OCI-LY3 (cell line): ENCODE data around the gene ARID1B.

Experiments
- EZH2phosphoT487 ChIP-seq: fragments of 200-600 bp; shearing (Covaris generic); IDR thresholded peaks from 2 replicates; pipeline ENCODE4 v1.6.1; 2018; ENCODE audit warnings: antibody characterized with exemption, mixed run types, low read depth
- TF ChIP-seq, protein P1 (sequence below): fragments of 200-600, 300-600 bp; sonication (generic); IDR thresholded peaks from 2 replicates; pipeline ENCODE4 v1.5.1; 2014; ENCODE audit warnings: antibody characterized with exemption, low read length, low read depth

DNA sequence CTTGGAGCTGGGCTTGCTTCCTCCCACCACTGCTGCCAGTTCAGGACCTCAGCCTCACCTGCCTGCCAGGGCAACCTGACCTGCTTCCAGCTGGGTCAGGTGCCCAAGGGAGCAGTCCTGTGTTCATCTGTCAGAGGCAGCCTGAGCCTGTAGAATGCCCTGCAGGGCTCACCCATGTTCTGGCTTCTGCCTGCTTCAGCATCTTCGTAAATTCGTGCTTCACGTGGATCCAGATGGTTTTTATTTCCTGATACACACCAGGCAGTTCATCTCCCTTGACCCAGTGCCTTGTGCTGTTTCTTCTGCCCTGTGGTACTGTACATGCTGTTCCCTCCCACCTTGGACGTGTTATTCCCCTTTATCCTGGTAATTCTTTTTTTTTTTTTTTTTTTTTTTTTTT is 50.2 kb downstream of the ARID1B start:
- TF ChIP-seq, protein P1, sequence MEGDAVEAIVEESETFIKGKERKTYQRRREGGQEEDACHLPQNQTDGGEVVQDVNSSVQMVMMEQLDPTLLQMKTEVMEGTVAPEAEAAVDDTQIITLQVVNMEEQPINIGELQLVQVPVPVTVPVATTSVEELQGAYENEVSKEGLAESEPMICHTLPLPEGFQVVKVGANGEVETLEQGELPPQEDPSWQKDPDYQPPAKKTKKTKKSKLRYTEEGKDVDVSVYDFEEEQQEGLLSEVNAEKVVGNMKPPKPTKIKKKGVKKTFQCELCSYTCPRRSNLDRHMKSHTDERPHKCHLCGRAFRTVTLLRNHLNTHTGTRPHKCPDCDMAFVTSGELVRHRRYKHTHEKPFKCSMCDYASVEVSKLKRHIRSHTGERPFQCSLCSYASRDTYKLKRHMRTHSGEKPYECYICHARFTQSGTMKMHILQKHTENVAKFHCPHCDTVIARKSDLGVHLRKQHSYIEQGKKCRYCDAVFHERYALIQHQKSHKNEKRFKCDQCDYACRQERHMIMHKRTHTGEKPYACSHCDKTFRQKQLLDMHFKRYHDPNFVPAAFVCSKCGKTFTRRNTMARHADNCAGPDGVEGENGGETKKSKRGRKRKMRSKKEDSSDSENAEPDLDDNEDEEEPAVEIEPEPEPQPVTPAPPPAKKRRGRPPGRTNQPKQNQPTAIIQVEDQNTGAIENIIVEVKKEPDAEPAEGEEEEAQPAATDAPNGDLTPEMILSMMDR: no peak
- TF ChIP-seq EZH2phosphoT487: no peak
